Astrocyte of the hippocampus (primary cell): ENCODE data around the gene PCDH18.
"Not testable (repeated sequence)": the region's sequence is repeated elsewhere in the genome, so short reads cannot be mapped to it uniquely, and the experiment has no call there.

ENCODE experiments used
- DNase-seq: peaks from one replicate; pipeline ENCODE4 v3.0.0; 2011; ENCODE audit warnings: low read depth, low spot score

PCDH18 gene

DNA sequence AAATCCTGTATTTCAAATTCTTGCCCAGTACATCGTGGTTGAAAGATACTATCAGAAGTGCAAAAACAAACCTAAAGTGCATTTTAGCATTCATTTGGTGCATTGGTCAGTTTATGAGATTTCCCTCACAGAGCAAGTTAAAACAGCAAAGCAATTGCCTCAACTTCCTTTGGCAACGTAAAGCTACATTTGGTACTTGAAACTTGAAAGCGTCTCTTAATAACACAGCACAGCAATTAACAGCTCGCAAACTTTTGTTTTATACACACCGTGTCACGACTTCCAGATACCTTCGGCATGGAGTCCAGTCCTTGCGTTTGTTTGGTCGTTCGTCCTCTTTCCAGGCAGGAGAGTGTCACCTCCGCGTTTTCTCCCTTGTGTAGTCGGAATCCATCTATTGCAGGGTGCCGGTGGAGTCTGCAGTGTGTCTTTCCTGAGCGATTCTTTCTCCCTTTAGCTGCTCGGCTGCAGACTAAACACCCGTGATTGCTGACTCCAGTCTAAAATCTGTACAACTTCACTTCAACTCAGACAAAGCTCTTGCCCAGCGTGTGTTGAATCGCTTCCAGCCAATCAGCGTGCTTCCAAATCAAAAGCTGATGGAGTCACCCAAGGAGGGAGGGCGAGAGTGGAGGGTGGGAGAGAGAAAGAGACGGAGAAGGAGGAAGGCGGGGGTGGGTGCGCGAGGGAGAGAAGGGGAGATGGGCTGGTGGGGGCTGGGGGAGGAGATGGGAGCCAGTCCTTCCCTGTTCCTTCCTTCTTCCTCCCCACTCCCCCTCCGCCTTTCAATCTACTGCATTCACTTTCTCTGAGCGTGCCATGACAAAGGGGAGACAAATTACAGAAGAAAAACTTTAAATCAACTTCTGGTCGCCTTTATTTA lies at the start of gene PCDH18:
TSS of gene PCDH18 (minus strand) at position 509 of the 883 bp plus-strand sequence. CDS start at position 103, 406 bp downstream.
- peak; percentile 96 for DNase-seq

DNA sequence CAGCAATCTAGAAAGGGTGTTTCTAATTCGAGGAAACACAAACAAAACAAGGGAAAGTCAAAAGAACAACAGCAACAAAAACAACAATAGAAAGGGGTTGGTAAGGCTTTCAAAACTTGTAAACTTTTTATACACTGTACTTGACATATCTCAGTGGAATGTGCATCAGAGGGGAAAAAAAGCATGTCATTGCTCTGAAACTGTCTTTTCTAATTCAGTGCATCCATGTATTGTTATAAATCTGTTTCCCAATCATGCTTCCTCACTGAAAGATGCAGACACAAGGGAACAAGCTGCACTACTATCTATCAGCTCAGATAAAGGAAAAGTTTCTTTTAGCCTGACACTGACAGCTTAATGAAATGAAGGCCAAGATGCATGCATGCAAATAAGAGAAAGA lies 44.2 kb upstream of the PCDH18 start:
- no peak for DNase-seq

GRCh38 chr4:137572647-137573046 lies 40.4 kb upstream of the PCDH18 start:
- no peak for DNase-seq

- DNase-seq, result no peak
Measured at GRCh38 chr4:137572163-137572562, 39.9 kb upstream of the PCDH18 start.

DNA sequence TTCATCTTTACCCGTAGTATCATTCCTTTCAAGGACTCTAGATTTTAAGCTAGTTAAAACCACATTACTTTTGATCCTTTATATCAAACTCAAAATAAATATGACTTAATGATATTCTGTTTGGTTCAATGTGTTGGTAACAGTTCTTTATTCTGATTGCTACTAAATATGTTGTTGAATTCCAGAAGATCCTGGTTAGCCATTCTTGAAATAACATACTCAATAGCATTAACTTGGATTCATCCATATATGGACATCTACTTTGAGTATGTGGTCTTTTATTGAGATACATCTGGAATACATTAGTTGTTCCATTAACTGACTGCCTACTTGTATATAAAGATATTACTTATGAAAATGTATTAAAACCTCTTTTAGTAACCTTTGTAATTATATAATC lies 27.5 kb upstream of the PCDH18 start:
- no peak for DNase-seq

DNA sequence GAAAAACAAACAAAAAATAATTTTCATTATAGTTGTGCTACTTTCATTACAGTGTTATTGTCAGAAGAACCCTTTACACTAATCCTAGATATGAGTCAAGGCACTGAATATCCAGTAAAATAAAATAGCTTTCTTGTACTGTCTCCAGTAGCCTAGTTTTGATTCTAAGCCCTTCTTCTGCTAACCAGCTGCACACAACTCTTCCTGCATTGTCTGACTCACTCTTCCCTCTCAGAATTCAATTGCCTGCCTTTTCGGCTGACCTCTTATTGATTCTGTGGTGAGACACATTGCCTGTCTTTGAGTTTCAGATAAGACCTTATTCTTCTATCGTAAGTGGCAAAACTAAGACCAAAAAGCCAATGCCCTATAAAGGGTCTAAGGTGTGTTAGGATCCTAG lies 26.7 kb upstream of the PCDH18 start:
- peak; percentile 48 for DNase-seq

DNA sequence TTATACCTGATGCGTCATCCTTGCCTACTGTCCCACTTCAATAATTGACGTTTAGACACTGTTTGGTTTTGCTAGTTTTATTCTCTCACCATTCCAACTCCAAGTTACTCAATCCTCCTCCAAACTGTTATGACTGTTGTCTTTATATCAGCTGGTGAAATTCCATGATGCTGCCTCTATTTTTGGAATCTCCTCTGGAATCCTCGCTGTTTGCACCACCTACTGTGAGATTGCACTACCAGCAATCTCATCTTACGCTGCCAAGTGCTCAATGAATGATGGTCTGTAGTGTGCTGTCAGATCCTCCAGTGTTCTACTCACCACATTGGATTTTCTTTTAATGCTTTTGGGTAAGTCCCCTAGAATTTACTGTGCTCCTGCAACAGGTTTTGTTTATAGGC lies 13.2 kb upstream of the PCDH18 start:
- peak; percentile 30 for DNase-seq

GRCh38 chr4:137543648-137544047 lies 11.4 kb upstream of the PCDH18 start:
- DNase-seq, result no peak

DNA sequence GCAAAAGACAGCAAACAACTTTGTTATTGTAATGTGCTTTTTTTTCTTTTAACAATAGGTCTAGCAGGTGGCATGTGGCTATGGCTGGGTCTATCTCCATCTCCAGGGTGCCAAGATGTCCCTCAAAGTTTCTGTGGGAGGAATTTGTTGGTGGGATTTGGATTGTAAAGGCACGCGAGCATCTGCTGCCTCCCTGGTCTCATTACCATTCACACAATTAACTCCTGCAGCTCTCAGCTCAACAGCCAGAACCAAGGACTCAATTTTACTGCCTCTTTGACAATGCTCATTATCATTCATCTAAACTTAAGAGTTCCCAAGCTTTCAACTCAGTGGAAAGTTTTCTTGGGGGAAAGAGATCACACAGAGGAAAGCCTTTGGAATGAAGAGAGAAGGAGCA lies 10.9 kb upstream of the PCDH18 start:
- DNase-seq, result no peak

DNA sequence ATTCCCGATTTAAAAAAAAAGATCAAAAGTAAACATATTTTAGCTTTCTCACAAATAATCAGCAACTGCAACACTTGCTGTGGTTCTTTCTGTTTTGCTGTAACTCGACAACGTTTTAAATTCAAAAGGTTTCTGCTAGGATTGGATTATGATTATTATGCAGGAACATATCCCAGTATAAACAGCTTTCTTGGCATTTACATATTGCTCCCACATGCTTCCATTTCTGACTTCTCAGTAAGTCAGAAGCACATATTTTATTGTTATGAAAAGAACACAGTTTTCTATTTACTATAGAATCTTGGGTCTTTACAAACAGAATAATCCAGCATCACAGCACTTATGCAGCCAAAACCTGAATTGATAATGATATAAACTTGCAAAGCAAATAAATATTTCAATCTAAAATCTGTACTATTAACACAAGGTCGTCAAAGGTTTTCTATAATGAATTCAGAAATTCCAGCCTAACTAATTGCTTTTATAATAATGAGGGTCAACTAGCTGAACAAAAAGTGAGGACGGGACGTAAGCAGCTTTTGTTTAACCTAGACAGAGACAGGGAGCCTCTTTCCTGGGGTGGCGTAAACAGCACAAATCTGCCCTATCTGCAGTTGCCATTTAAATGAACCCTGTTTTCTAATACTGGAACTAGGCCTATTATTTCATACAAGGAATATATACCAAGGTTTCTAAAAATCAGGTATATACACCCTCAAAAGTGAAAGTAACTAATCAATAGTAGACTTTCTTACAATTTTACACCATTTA lies 9.8 kb upstream of the PCDH18 start:
- no peak for DNase-seq

- DNase-seq, result no peak
Measured at GRCh38 chr4:137541181-137541580, 8.9 kb upstream of the PCDH18 start.

DNA sequence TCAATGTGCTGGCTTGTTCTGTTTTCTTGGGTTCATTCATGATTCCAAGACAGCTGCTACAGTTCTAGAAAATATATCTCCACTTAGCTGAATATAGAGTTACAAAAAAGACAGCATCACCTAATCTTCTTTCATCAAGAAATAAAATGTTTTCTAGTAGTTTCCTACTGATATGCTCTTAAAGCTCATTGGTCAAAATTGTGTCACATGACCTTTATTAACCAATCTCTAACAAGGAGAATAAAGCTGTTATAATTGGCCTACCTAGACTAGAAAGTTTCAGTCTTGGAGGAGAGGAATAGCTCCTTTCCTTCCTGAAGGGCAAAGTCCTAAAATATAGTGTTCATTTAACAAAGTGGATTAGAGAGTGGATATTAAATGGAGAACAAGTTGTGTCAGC lies 8.1 kb upstream of the PCDH18 start:
- no peak for DNase-seq

DNA sequence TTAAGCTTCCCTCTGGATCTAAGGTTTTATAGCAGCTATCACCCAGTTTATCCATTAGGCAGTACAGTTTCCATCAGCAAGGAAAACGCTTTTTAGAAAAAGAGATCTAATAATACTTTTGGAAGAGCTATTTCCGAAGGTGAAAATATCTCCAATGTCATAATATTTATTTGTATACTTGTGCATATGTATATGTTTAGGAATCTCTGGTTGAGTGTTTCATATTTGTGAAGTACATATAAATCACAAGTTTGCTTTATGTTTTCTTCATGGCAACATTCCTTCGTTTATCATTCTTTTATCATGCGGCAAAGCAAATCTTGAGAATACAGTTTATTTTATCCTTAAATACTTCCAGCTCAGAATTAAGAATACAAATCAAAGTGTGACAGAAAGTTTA lies 6.2 kb upstream of the PCDH18 start:
- DNase-seq, result no peak

- DNase-seq, result not testable (repeated sequence)
Measured at GRCh38 chr4:137537807-137538206, 5.5 kb upstream of the PCDH18 start.

GRCh38 chr4:137536789-137537561 lies 4.7 kb upstream of the PCDH18 start:
- no peak for DNase-seq

DNA sequence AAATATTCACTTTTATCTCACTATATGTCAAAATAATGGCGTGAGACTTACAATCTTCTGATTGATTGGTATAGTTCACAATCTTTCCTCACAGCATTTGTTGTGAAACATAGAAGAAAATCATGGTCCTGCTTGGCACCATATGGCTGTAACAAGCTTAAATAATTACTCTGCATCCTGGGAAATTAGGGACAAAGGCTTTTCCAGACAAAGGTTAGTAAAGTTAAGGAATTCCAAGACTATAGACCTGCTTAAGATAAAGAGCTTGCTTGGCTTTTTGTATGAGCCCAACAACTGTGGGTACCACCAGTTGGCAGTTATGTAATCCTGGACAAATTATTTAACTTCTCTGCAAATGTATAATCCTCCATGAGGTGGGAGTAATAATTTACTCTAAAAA lies 3.4 kb upstream of the PCDH18 start:
- DNase-seq, result no peak

- no peak for DNase-seq
Measured at GRCh38 chr4:137534516-137534915, 2.2 kb upstream of the PCDH18 start.

DNA sequence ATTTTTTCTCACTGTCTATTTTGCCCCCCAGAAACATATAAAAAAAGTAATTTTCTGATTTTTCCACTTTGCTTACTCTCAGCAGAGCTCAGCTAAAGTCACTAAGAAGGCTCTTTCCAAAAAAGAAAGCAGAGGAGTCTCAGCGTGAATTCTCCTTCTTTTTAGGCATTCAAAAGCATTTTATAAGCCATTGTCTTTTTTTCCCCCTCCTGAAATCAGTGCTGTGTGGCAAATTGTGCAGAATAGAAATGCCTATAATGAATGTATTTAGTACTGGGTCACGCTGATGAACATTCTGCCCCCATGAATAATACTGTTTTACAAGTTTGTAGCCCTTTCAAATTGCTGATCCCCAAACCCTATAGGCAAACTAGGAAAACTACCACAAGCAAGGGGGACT lies 1.6 kb upstream of the PCDH18 start:
- DNase-seq, result no peak

- DNase-seq, result no peak
Measured at GRCh38 chr4:137532869-137533236, 559 bp upstream of the PCDH18 start.

DNA sequence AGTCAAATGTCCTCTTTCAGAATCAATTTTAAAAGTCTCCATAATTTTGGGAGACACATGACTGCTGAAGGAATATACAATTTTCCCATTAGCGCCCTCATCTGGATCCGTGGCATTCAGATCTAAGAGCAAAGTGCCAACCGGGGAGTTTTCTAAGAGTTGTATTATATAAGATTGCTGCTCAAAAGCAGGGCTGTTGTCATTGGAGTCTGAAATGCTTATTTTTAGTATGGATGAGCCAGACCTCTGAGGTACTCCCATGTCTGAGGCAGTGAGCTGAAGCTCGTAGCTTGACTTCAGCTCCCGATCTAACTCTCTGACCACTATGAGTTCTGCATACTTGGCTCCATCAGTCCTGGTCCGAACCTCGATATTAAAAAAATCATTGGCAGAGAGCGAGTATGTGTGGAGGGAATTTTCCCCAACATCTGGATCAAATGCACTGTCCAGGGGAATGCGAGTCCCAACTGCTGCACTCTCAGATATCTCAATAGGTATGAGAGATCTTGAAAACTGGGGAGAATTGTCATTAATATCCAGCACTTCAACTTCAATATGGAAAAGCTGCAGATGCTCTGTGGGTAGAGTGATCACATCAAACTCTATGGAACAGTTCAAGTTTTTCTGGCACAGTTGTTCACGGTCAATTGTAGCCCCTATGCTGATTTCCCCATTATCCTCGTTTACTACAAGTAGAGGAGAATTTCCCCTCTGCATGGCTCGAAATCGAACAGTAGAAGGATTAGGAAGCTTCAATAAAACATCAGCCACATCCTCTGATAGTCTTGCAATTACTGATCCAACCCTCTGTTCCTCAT lies 917 bp downstream of the PCDH18 start:
- peak; percentile 48 for DNase-seq

DNA sequence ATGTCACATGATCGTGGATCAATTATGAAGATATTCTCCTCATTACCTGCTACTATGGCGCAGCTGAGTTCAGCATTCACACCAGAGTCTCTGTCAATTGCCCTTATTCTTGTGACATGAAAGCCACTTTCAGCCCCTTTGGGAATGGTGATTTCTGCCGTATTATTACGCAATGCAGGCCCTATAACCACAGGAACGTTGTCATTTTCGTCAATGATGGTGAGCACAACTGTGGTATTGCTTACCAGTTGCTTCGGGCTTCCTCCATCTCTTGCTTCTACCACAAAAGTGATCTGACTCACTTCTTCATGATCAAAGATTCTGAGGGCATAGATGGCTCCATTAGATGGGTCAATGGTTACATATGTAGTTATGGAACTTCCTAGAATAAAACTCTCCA lies 2.1 kb downstream of the PCDH18 start:
- DNase-seq, result no peak
